RWPE2 (cell line): ENCODE results near the gene PLXNB3.
"Not testable (repeated sequence)": the region's sequence is repeated elsewhere in the genome, so short reads cannot be mapped to it uniquely, and the experiment has no call there.

Source experiments
- ATAC-seq: fragments of 200-7000 bp; cut with Tn5 transposase; 3 replicates; pipeline ENCODE4 v1.9.1; 2021; ENCODE audit warnings: low read depth
- DNase-seq: peaks from one replicate; pipeline ENCODE4 v3.0.0-alpha.2; 2020; ENCODE audit warnings: low spot score
- H3K27ac ChIP-seq: fragments of 450-650 bp; 2 replicates; pipeline ENCODE4 v1.5.1; 2017; ENCODE audit warnings: mild to moderate bottlenecking; ENCODE audit not compliant: poor library complexity, severe bottlenecking
- H3K27me3 ChIP-seq: fragments of 250-450 bp; sonication (Bioruptor Pico); 2 replicates; pipeline ENCODE4 v1.5.1; 2021; ENCODE audit warnings: mild to moderate bottlenecking, moderate library complexity; ENCODE audit not compliant: insufficient read depth, poor library complexity, severe bottlenecking
- H3K36me3 ChIP-seq: fragments of 250-450 bp; sonication (Bioruptor Pico); 2 replicates; pipeline ENCODE4 v1.5.1; 2020; ENCODE audit warnings: low read depth, mild to moderate bottlenecking, moderate library complexity
- H3K4me1 ChIP-seq: fragments of 250-450 bp; sonication (Bioruptor Pico); 2 replicates; pipeline ENCODE4 v1.5.1; 2021; ENCODE audit warnings: mild to moderate bottlenecking, moderate library complexity; ENCODE audit not compliant: insufficient read depth, poor library complexity, severe bottlenecking
- H3K4me3 ChIP-seq: fragments of 250-450 bp; sonication (Bioruptor Pico); 2 replicates; pipeline ENCODE4 v1.5.1; 2021; ENCODE audit warnings: mild to moderate bottlenecking, moderate library complexity; ENCODE audit not compliant: severe bottlenecking
- H3K9me3 ChIP-seq: fragments of 250-450 bp; sonication (Bioruptor Pico); 2 replicates; pipeline ENCODE4 v1.5.1; 2021; ENCODE audit warnings: mild to moderate bottlenecking, moderate library complexity; ENCODE audit not compliant: severe bottlenecking
- CTCF ChIP-seq: fragments of 450-650 bp; IDR thresholded peaks from one replicate; pipeline ENCODE4 v1.5.1; 2017; ENCODE audit warnings: mild to moderate bottlenecking, moderate library complexity; ENCODE audit not compliant: poor library complexity, severe bottlenecking

The PLXNB3 gene

GRCh38 chrX:153728951-153729631, 35.0 kb upstream of the PLXNB3 start:
- TF ChIP-seq CTCF: no peak
- H3K4me3 ChIP-seq: no peak overlapping the region
- H3K36me3 ChIP-seq: no peaks in the 10 kb centered on the region
- H3K27ac ChIP-seq: no peak overlapping the region
- H3K4me1 ChIP-seq: peaks cover 12% of the 10 kb centered on the region
- H3K9me3 ChIP-seq: no peaks in the 10 kb centered on the region
- ATAC-seq: no peak
- DNase-seq: no peak
- H3K27me3 ChIP-seq: no peaks in the 10 kb centered on the region

- not testable (repeated sequence) for H3K9me3 ChIP-seq, ATAC-seq, H3K36me3 ChIP-seq, DNase-seq, H3K27ac ChIP-seq, H3K4me3 ChIP-seq, H3K27me3 ChIP-seq
- H3K4me1 ChIP-seq: peaks cover 12% of the 10 kb centered on the region
Measured at GRCh38 chrX:153730115-153730514, 33.9 kb upstream of the PLXNB3 start.

GRCh38 chrX:153731117-153731844, 32.8 kb upstream of the PLXNB3 start:
- DNase-seq: no peak
- H3K27me3 ChIP-seq: no peaks in the 10 kb centered on the region
- no peaks in the 10 kb centered on the region for H3K36me3 ChIP-seq
- H3K27ac ChIP-seq: no peak overlapping the region
- H3K4me1 ChIP-seq: peaks cover 12% of the 10 kb centered on the region
- TF ChIP-seq CTCF: no peak
- H3K9me3 ChIP-seq: no peaks in the 10 kb centered on the region
- H3K4me3 ChIP-seq: no peak overlapping the region
- no peak for ATAC-seq

- TF ChIP-seq CTCF: no peak
- no peak for ATAC-seq
- Histone ChIP-seq H3K36me3 (no peaks in the 10 kb centered on the region), H3K27ac (no peak overlapping the region), H3K4me3 (no peak overlapping the region), H3K9me3 (no peaks in the 10 kb centered on the region), H3K4me1 (peaks cover 6% of the 10 kb centered on the region), H3K27me3 (no peaks in the 10 kb centered on the region)
- no peak for DNase-seq
Measured at GRCh38 chrX:153731845-153732215, 32.2 kb upstream of the PLXNB3 start.

GRCh38 chrX:153732401-153732800, 31.6 kb upstream of the PLXNB3 start:
- no peak overlapping the region for H3K4me3 ChIP-seq
- DNase-seq (no peak), ATAC-seq (peak; percentile 50; the same call in 2 of the 3 replicates)
- no peak overlapping the region for H3K27ac ChIP-seq
- no peaks in the 10 kb centered on the region for H3K9me3 ChIP-seq
- no peak for TF ChIP-seq CTCF
- H3K27me3 ChIP-seq: no peaks in the 10 kb centered on the region
- H3K36me3 ChIP-seq: no peaks in the 10 kb centered on the region
- peaks cover under 1% of the 10 kb centered on the region for H3K4me1 ChIP-seq
